ENCODE measurements around the gene TMEM184B. TPM values are rescaled to one million over a fixed set of nuclear protein-coding genes. Genes with fewer than 3 reads are reported as not detected.
A peak's percentile ranks its signal among the peaks of the same experiment; 100 is the strongest.

TMEM184B gene
- total RNA-seq, 3 donors from 2014 or later, result 35.9 to 63.1 (median 38.2) TPM

GRCh38 chr22:38220653-38221386 lies 52.0 kb downstream of the TMEM184B start:
- Histone ChIP-seq H3K4me3 (no peak overlapping the region), H3K4me1 (ENCODE audit: low read depth) (peaks cover 21% of the 10 kb centered on the region), H3K9me3 (no peaks in the 10 kb centered on the region), H3K36me3 (ENCODE audit: low read depth) (no peaks in the 10 kb centered on the region)
- no peak for DNase-seq
- no peak for TF ChIP-seq CTCF (IDR thresholded peaks at IDR 0.05)
- intact Hi-C loops (cut with DNase I, micrococcal nuclease), result no loop called here
- ATAC-seq, result no peak

GRCh38 chr22:38220163-38220562 lies 52.6 kb downstream of the TMEM184B start:
- ATAC-seq (no peak), DNase-seq (no peak)
- H3K9me3 ChIP-seq, result no peaks in the 10 kb centered on the region
- no peak overlapping the region for H3K4me3 ChIP-seq
- intact Hi-C loops (cut with DNase I, micrococcal nuclease), result no loop called here
- no peaks in the 10 kb centered on the region for H3K36me3 ChIP-seq (ENCODE audit: low read depth)
- no peak for TF ChIP-seq CTCF (IDR thresholded peaks at IDR 0.05)
- H3K4me1 ChIP-seq (ENCODE audit: low read depth), result peaks cover 21% of the 10 kb centered on the region

GRCh38 chr22:38219632-38220031 lies 53.2 kb downstream of the TMEM184B start:
- no peak for TF ChIP-seq CTCF (IDR thresholded peaks at IDR 0.05)
- Histone ChIP-seq H3K4me1 (ENCODE audit: low read depth) (peaks cover 21% of the 10 kb centered on the region), H3K4me3 (no peak overlapping the region), H3K36me3 (ENCODE audit: low read depth) (no peaks in the 10 kb centered on the region), H3K9me3 (no peaks in the 10 kb centered on the region)
- ATAC-seq (no peak), DNase-seq (no peak)
- intact Hi-C loops (cut with DNase I, micrococcal nuclease), result no loop called here

GRCh38 chr22:38218661-38219622 lies 53.9 kb downstream of the TMEM184B start:
- DNase-seq, result peak; percentile 81 to 91 (median 84)
- intact Hi-C loops (cut with DNase I, micrococcal nuclease), result no loop called here
- H3K4me3 ChIP-seq, result no peak overlapping the region
- no peaks in the 10 kb centered on the region for H3K9me3 ChIP-seq
- H3K4me1 ChIP-seq (ENCODE audit: low read depth), result peaks cover 25% of the 10 kb centered on the region
- peak; percentile 83 for ATAC-seq
- TF ChIP-seq CTCF (IDR thresholded peaks at IDR 0.05), result no peak
- no peaks in the 10 kb centered on the region for H3K36me3 ChIP-seq (ENCODE audit: low read depth)

GRCh38 chr22:38215156-38216038 lies 57.4 kb downstream of the TMEM184B start:
- no peak for ATAC-seq
- no peaks in the 10 kb centered on the region for H3K36me3 ChIP-seq (ENCODE audit: low read depth)
- H3K4me3 ChIP-seq, result no peak overlapping the region
- no peaks in the 10 kb centered on the region for H3K9me3 ChIP-seq
- no peak for TF ChIP-seq CTCF (IDR thresholded peaks at IDR 0.05)
- DNase-seq, result no peak
- H3K4me1 ChIP-seq (ENCODE audit: low read depth), result peaks cover 21% of the 10 kb centered on the region
- intact Hi-C loops (cut with DNase I, micrococcal nuclease), result no loop called here

Measured in mucosa of descending colon (tissue), 3 donors.